GM04504 (cell line): Measurements from ENCODE around the gene UCP2.

Experiments used
- DNase-seq: peaks from one replicate; pipeline ENCODE4 v3.0.0-alpha.2; 2012; ENCODE audit warnings: low read depth

UCP2 gene

GRCh38 chr11:74010306-74011300, 28.0 kb upstream of the UCP2 start:
- no peak for DNase-seq

DNA sequence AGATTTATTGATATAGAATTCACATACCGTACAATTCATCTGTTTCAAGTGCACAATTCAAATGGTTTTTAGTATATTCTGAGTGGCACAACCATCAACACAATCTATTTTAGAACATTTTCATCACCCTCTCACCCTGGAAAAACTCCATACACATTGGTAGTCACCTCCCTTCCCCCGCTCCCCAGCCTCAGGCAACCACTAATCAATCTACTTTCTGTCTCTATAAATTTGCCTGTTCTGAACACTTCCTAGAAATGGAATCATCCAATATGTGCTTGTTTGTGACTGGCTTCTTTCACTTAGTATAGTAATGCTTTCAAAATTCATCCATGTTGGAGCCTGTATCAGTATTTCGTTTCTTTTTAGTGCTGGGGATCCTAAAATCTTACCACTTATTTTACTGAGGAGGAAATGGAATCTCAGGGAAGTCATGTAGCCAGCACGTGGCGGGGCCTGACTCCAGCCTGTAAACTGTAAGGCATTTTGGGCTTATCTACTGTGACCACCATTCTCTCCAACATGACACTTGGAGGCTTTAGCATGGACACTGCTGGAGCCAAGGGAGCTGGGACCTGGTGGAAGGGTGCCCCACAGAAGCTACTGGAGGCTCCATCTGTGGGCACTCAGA, 27.1 kb upstream of the UCP2 start:
- no peak for DNase-seq

- no peak for DNase-seq
Measured at GRCh38 chr11:74009230-74009547, 26.5 kb upstream of the UCP2 start.

DNA sequence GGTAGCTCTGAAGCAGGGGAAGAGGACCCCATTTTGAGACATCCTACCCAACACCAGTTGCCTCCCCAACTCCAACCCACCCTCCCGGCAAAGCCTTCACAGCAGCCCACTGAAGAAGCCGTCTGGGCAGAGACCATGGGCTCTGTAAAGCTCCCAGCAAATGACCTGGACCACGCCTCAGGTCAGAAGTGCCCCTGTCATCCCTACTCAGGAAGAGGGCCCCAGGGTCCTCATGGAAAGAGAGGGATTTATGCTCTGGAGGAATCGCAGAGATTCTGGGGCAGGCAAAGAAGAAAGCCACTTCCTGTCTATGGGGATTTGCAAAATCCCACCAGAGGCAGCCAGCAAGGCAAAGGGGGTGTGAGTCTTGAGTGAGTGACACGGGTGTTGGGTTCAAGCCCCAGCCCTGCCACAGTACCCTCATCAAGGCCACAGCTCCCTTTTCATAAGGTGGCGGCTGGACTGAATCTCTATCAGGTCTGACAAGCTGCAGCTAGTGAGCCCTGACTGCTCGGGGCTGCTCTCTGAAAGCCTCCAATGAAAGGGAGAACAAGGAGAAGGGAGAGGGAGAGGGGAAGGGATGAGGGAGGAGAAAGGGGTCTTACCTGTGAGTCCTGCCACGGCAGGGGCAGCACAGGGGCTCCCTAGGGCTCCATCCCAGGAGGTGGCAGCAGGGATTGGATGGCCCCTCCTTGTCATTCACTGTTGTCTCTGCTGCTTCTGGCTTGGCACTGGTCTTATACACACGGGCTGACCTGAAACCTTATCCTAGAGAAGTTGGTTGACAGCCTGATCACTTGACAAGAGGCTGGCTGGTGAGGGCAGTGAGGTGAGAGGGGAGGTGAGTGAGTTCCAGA, 26.0 kb upstream of the UCP2 start, which contains the start of gene UCP3:
Gene UCP3, minus strand, starts transcription at position 713 of the 857 bp plus-strand sequence. CDS start 2,043 bp downstream, outside the sequence.
- no peak for DNase-seq

DNA sequence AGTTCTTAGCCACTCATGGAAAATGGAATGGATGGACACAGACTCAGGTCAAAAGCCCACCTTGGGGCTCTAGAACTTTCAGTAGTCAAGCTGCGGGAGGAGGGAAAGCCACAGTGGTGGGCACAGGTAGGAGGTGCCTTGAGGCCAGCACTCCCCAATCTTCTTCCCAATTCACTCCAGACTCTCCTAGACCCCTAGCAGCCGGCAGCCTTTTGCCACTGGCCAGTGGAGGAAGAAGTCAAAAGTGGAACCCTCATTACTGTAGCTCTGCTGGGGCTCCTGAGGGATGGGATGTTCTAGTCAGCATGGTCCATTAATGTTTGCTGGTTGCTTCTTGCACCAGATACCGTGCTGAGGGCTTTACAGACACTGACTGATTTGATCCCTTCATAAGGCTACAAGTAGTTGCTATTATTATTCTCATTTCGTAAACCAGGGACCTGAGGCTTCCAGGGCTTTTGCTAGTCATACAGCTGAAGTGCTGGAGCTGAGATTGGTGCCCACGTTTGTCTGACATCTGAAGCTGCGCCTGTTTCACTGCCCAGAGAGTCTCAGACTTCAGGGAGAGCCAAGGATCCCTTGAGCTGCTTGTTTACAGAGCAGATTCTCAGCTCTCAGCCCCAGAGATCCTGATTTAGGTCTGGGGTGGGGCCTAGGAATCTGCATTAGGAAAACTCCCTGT, 25.2 kb upstream of the UCP2 start:
- DNase-seq = no peak

- no peak for DNase-seq
Measured at GRCh38 chr11:74006743-74007304, 24.2 kb upstream of the UCP2 start.

DNA sequence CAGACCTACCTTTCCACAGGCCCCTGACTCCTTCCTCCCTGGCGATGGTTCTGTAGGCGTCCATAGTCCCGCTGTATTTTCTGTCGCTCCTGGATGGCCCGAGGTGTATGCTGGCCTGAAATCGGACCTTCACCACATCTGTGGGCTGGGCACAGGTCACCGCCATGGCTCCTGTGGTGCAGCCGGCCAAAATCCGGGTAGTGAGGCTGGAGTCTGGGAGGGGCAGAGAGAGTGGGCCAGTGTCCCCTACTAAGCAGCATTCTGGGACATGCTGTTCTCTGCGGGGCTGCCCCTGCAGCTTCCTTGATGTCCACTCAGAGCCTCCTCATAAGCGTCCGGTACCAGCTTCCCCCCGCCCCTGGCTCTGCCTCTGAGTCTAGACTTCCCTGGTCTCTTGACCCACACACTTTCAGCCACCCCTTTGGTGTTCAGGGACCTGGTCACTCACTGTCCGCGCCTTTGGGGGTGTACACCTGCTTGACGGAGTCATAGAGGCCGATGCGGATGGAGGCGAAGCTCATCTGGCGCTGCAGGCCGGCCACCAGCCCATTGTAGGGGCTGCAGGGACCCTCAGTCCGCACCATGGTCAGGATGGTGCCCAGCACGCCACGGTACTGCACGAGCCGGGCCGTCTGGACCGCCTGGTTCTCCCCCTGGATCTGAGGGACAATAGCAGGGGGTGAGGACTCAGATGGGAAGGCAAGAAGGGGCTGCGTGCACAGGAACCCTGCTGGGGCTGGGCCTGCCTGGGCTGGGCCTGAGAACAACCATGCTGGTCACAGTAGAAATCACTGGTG, 23.3 kb upstream of the UCP2 start:
- no peak for DNase-seq

GRCh38 chr11:74004759-74005615, 22.3 kb upstream of the UCP2 start:
- no peak for DNase-seq

DNA sequence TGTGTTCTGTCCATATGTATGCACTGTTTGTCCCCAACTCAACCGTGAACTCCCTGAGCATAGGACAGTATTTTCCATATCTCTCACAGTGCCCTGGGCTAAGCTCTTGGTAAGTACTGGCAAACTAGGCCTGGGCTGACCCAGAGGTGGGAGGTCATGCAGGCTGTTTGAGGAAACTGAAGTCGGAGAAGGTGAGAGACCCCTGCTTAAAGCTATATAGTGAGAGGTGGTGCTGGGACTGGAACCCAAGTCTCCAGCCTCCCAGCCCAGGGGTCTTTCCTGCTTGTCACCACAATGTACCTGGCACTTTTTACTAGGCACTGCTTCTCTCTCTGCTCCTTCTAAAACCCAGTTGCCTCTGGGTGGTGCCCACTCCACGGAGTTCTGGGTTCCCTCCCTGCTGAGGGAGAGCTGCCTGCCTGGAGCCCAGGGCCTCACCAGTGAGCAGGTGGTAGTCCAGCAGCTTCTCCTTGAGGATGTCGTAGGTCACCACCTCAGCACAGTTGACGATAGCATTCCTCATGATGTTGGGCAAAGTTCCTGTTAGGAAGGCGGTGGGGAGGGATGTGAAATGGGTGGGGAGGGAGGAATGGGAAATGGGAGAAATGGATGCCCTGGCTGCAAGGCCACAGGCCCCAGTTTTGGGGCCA, 21.5 kb upstream of the UCP2 start:
- DNase-seq = no peak

DNA sequence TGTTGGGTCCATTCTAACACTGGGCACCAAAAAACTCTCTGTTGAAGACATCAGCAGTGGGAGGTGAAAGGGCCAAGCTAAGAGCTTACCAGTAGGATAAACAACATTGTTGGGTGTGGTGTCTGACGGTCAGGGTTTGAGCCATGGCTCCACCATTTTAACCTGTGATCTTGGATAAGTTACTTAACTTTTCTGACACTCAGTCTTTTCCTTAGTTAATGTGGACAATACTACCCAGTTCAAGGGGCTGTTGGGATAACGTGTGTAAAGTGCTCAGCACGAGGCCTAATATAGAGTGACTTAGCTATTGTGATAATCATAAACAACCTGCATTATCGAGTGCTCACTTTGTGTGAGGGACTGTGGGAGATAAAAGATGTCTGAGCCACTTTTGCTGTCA, 20.2 kb upstream of the UCP2 start:
- no peak for DNase-seq

- no peak for DNase-seq
Measured at GRCh38 chr11:74001822-74002286, 19.2 kb upstream of the UCP2 start.

GRCh38 chr11:74000307-74001133, 17.9 kb upstream of the UCP2 start:
- DNase-seq = no peak

- no peak for DNase-seq
Measured at GRCh38 chr11:73999581-74000306, 17.1 kb upstream of the UCP2 start.

GRCh38 chr11:73998846-73999575, 16.4 kb upstream of the UCP2 start:
- DNase-seq = no peak

GRCh38 chr11:73997120-73997770, 14.6 kb upstream of the UCP2 start:
- no peak for DNase-seq

GRCh38 chr11:73996161-73996747, 13.6 kb upstream of the UCP2 start:
- DNase-seq = no peak
